Stimulated activated CD8-positive, alpha-beta memory T cell treated with anti-CD3 and anti-CD28 coated beads, Interleukin-12 subunit alpha, Interleukin-12 subunit beta, amount 100 ng/mL, for 4 hours (primary cell): ENCODE measurements around the gene FGF18.
"Not testable (repeated sequence)": the region's sequence is repeated elsewhere in the genome, so short reads cannot be mapped to it uniquely, and the experiment has no call there.

Source experiments
- DNase-seq: peaks from one replicate; pipeline ENCODE4 v3.0.0-alpha.2; 2020; ENCODE audit warnings: low read depth

The FGF18 gene

GRCh38 chr5:171474230-171474813, 54.9 kb downstream of the FGF18 start:
- no peak for DNase-seq

GRCh38 chr5:171475596-171475995, 56.1 kb downstream of the FGF18 start:
- no peak for DNase-seq

GRCh38 chr5:171476701-171477100, 57.3 kb downstream of the FGF18 start:
- no peak for DNase-seq

DNA sequence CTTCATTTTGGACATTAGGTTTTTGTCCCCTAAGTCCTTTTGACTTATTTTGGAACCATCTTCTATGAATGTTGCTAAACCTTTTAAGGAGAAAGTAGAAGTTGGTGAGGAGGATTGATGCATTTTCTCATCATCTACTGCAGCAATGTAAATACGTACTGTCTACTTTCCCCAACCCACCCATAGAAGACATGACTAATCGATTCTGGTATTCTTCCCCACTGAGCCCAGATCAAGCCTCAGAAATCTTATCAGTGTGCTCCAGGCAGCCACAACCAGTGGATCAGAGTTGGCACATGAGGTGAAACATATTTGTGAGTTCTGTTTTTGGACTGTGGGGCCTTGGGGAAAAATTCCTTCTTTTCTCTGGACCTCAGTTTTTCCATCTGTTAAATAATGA, 57.7 kb downstream of the FGF18 start:
- no peak for DNase-seq

DNA sequence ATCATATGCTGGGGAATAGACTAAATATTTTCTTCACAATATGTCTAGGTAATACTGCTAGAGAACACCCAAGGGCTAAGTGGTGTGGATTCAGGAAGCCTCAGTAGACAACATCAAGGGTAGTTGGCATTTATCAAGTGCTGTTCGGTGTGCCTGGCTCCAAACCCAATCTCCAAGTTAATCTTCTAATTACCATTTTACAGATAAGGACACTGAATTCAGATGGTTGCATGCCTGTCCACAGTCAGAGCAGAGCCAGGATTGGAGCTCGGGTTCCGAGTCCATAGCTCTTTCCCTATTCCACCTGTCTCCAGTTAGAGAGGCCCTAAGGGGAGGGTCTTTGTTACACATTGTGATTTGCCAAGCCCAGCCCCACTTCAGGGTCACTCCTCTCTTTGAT, 58.2 kb downstream of the FGF18 start:
- no peak for DNase-seq

DNA sequence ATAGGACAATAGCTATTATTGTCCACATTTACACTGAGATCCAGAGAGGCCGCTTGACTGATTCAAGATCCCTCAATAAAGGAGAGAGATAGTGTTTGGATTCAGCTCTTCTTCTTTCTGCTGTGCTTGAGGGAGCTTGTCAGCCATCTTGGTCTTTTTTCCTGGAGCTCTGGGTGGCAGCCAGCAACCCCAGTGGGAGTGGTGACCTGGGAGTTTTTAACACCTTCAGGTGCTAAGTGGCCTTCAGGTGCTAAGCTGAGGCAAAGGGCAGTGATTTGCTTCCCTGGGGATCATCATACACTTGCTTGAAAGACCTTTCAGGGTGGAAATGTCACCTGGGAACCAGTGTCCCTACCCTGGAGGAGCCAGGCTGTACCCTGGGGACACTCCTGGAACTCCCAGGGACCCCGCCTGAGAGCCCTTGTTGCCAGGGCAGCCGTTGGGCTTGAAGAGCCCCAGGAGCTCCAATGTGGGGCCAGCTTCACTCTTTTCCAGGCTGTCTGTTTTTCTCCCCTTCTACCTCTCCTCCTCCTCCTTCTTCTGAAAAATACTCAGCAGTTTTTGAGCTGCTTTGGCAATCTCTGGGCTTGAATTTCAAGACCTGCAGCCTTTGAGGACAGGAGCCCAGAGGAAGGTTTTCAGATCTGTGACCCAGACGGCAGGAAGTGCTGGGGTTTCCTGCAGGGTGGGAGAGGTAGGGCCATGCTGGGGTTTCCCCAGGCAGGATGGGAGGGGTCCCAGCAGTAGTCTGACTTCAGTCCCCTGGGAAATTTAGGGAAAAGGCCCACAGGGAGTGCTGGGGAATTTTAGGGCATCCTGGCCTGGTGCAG, 59.7 kb downstream of the FGF18 start:
- DNase-seq, result no peak

- no peak for DNase-seq
Measured at GRCh38 chr5:171479776-171480125, 60.3 kb downstream of the FGF18 start.

DNA sequence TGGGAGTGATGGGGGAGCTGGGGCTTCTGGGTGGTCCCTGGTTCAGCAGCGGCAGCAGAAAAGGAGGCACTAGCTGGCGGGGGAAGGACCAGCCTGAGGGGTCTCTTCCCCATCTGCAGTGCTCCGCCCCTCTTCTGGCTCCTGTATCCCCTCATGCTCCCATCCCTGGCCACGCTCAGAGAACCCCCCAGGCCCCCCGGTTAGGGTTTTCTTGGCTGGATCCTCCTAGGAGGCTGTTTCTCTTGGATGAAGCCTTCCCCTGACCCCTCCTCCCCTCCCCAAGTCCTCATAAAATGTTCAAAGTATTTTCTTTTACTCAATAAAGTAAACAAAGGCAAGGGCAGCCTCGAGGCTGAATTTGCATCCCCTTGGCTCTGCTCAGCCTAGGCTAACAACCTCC, 60.8 kb downstream of the FGF18 start:
- no peak for DNase-seq

DNA sequence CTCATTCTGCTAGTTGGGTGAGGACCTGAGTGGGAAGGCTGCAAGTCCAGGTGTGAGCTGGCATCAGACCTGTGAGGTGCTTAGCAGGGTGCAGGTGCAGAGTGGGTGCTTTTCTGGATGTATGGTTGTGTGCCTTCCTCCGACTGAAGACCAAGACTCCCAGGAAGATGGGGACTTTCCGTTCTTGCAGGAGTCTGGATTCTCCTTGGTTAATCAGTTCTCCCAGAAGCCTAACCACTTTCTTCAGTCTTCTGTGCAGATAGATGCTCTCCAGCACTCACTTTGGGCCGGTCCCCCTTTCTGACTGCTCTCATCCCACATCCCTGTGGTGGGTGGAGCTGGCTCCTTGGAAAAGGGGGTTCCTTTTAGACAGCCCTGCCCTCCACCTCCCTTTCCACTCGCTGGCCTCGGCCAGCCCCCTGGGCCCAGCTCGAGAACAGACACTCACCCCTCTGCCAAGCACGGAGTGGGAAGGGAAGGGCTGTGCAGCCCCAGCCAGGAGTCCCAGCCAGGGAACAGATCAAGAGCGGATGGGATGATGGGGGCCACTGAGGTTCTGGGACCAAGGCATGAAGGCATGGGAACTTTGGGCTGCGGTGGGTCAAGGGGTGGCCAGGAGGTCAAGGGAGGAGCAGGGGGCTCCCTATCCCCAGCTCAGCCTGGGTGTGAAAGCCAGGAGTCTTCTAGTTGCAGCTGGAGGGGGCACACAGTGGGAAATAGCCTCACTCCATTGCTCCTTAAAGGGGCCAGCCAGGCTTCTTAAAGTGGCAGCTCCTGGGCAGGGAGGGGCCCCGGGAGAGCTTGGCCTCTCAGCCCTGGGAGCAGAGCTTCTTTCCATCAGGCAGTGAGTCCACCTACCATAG, 62.4 kb downstream of the FGF18 start:
- no peak for DNase-seq

- no peak for DNase-seq
Measured at GRCh38 chr5:171482434-171482730, 62.9 kb downstream of the FGF18 start.

- no peak for DNase-seq
Measured at GRCh38 chr5:171483551-171484135, 64.2 kb downstream of the FGF18 start.

DNA sequence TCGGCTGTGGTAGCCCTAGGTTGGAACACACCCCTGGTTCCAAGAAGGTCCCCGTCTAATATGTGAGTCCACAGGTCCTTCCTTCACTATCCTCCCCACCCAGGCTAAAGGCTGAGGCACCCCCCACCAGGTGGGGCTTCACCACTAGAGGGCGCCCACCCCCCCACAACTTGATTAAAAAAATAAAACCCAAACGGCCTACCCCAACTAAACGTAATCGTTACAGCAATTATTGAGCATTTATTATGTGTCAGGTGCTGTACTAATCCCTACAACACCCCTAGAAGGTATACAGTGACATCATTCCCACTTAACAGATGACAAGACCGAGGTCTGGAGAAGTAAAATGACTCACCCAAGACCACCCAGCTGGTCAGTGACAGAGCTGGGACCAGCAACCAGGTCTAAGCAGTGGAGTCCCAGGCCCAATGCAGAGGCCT, 65.0 kb downstream of the FGF18 start:
- peak; percentile 6 for DNase-seq

DNA sequence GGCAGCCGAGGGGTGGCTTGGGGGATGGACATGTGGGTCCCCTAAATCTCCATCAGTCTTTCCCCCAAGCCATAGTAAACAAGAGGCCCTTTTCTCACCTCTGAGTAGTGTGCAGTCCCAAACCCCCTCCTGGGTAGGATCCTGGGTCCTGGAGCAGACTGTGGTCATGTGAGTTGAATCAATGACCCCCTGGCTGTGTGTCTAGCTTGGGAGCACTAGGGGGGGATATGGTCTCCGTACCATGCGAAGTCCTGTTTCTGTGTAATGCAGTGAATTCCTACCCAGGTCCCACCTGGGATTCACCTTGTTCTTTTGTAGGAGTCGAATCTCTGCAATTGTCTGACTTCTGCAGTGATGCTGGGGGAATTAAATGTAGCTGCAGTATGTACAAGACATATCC, 66.2 kb downstream of the FGF18 start:
- no peak for DNase-seq

- no peak for DNase-seq
Measured at GRCh38 chr5:171486613-171487012, 67.2 kb downstream of the FGF18 start.

GRCh38 chr5:171488876-171489275, 69.4 kb downstream of the FGF18 start:
- no peak for DNase-seq

DNA sequence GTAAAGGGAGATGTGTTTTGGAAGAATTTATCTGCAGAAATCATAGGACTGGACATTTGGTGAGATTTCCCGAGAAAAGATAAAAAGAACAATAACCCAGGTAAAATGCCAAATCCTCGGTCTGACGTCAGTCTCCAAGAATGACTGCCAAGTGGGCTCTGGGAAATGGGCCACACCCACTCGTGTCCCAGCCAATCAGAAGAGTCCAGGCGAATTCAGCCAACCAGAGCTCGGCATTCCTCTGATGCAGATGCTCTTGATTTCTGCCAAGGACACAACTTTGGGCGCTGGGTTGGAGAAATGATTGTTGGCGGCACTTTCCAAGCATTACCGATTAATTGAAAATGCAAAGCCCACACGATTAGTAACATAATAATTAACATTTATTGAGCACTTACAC, 73.3 kb downstream of the FGF18 start:
- no peak for DNase-seq

GRCh38 chr5:171493646-171494393, 74.4 kb downstream of the FGF18 start:
- no peak for DNase-seq

DNA sequence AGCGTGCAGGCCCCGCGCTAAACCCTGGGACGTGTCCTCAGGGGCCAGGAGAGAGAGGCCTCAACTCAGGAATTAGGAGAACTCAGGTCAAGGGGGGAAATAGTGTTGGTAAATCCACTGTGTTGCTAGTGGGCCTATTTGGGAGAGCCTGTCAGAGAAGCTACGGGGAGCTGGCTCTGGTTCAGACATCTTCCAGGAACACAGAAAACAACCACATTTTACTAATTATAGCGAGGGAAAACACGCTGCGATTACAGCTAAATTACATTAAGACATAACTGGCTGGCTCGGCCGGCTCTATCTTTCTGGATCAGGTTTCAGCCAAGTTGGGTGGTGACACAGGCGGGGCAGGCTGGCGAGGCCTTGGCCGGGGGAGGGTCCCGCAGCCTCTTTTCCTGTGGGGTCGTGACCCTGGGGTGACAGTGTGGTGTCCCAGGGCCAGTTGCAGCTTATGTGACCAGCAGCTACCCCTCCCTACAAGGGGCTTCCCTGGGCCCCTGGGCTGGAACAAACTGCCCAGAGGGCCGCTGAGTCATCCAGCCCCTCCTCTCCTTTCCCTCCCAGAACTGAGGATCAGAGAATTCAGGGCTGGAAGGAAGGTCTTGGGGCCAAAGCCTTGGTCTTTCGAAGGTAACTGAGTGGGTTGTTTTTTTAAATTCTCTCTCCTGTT, 75.1 kb downstream of the FGF18 start:
- DNase-seq, result no peak

DNA sequence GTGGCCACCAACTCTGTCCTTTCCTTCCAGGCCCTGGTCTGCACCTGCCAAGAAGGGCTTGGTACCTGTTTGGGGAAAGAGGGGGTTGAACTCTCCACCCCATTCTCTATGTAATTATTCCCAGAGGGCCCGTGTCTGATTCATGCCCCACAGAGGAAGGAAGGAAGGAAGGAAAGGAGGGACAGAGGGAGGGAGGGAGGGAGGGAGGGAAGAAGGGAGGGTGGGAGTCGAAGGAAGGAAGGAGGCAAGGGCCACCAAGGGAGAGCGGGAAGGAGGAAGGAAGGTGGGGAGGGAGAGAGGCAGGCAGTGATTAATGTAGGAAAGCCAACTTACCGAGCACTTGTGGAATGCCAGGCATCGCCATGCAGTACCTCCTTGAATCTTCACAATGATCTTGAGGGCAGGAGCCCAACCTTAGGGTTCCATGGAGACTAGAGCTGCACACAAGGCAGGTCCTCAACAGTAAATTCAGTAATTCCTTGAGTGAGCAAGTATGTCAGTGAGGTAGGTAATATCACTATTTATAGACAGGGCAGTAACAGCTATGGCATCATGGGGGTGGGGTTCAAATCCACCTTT, 75.8 kb downstream of the FGF18 start:
- DNase-seq, result no peak

- no peak for DNase-seq
Measured at GRCh38 chr5:171496456-171496855, 77.0 kb downstream of the FGF18 start.

GRCh38 chr5:171497494-171497893, 78.0 kb downstream of the FGF18 start:
- DNase-seq, result not testable (repeated sequence)
